ENCODE data around the gene FKBP15. TPM values are rescaled to one million over a fixed set of nuclear protein-coding genes. Genes with fewer than 3 reads are reported as not detected.
A peak's percentile ranks its signal among the peaks of the same experiment; 100 is the strongest.

The FKBP15 gene
- total RNA-seq, 3 donors from 2014 or later = 26.6 to 30.9 (median 26.8) TPM

GRCh38 chr9:113160571-113160970, 60.5 kb downstream of the FKBP15 start:
- intact Hi-C loops (cut with DNase I, micrococcal nuclease) = no loop called here
- no peak for TF ChIP-seq CTCF (IDR thresholded peaks at IDR 0.05)
- ATAC-seq (no peak), DNase-seq (no peak)
- no peak overlapping the region for H3K4me3 ChIP-seq
- peaks cover 9% of the 10 kb centered on the region for H3K36me3 ChIP-seq (ENCODE audit: low read depth)
- H3K4me1 ChIP-seq (ENCODE audit: low read depth) = no peaks in the 10 kb centered on the region
- H3K9me3 ChIP-seq = no peaks in the 10 kb centered on the region

- intact Hi-C loops (cut with DNase I, micrococcal nuclease) = no loop called here
- ATAC-seq = no peak
Measured at GRCh38 chr9:113158446-113158845, 62.6 kb downstream of the FKBP15 start.

GRCh38 chr9:113156880-113157279, 64.2 kb downstream of the FKBP15 start:
- H3K36me3 ChIP-seq (ENCODE audit: low read depth) = peaks cover 2% of the 10 kb centered on the region
- H3K9me3 ChIP-seq = no peaks in the 10 kb centered on the region
- peaks cover 8% of the 10 kb centered on the region for H3K4me1 ChIP-seq (ENCODE audit: low read depth)
- ATAC-seq (no peak), DNase-seq (no peak)
- no peak overlapping the region for H3K4me3 ChIP-seq
- TF ChIP-seq CTCF (IDR thresholded peaks at IDR 0.05) = no peak
- intact Hi-C loops (cut with DNase I, micrococcal nuclease) = no loop called here

More at GRCh38 chr9:113158446-113158845, 62.6 kb downstream of the FKBP15 start:
- no peak for DNase-seq
- no peaks in the 10 kb centered on the region for H3K4me1 ChIP-seq (ENCODE audit: low read depth)
- H3K4me3 ChIP-seq = no peak overlapping the region
- TF ChIP-seq CTCF (IDR thresholded peaks at IDR 0.05) = no peak
- no peaks in the 10 kb centered on the region for H3K9me3 ChIP-seq
- peaks cover 9% of the 10 kb centered on the region for H3K36me3 ChIP-seq (ENCODE audit: low read depth)

- H3K9me3 ChIP-seq = no peaks in the 10 kb centered on the region
- peak in 1 of 3 donors; percentile 23 for DNase-seq
Measured at GRCh38 chr9:113155911-113156588, 65.0 kb downstream of the FKBP15 start.

GRCh38 chr9:113154946-113155345, 66.1 kb downstream of the FKBP15 start:
- Histone ChIP-seq H3K4me3 (no peak overlapping the region), H3K4me1 (ENCODE audit: low read depth) (peaks cover 11% of the 10 kb centered on the region), H3K9me3 (no peaks in the 10 kb centered on the region), H3K36me3 (ENCODE audit: low read depth) (no peaks in the 10 kb centered on the region)
- TF ChIP-seq CTCF (IDR thresholded peaks at IDR 0.05) = no peak
- no peak for DNase-seq
- no peak for ATAC-seq
- intact Hi-C loops (cut with DNase I, micrococcal nuclease) = no loop called here

More at GRCh38 chr9:113155911-113156588, 65.0 kb downstream of the FKBP15 start:
- Histone ChIP-seq H3K36me3 (ENCODE audit: low read depth) (no peaks in the 10 kb centered on the region), H3K4me1 (ENCODE audit: low read depth) (peaks cover 11% of the 10 kb centered on the region), H3K4me3 (no peak overlapping the region)
- ATAC-seq = peak; percentile 6
- TF ChIP-seq CTCF (IDR thresholded peaks at IDR 0.05) = no peak
- intact Hi-C loops (cut with DNase I, micrococcal nuclease) = no loop called here

All from mucosa of descending colon (tissue), 3 donors.